Cardiac septum (tissue), 1 donor: ENCODE results near the gene SYT7. TPM values are rescaled to one million over a fixed set of nuclear protein-coding genes. Genes with fewer than 3 reads are reported as not detected.

Experiments
- DNase-seq: peaks from one replicate; pipeline ENCODE4 v3.0.0-alpha.2; 2020; ENCODE audit warnings: low spot score
- intact Hi-C: fragments of 100-400 bp; cut with DNase I; formaldehyde crosslinking; loops from one replicate; pipeline ENCODE4 v1.14.0; 2022
- total RNA-seq: library from RNA; stranded (reverse); fragmentation: NEBNext Ultra II Directional; extraction: Animal tissue kit (Norgen Biotek cat#: 25700); gene quantifications from one replicate; pipeline ENCODE4 v1.2.1, GENCODE V29; 2021
- donor health status: DM: no; HTN: no; CAD: no.

Gene SYT7
- total RNA-seq, 1 donor from 2014 or later: 9.3 TPM

DNA sequence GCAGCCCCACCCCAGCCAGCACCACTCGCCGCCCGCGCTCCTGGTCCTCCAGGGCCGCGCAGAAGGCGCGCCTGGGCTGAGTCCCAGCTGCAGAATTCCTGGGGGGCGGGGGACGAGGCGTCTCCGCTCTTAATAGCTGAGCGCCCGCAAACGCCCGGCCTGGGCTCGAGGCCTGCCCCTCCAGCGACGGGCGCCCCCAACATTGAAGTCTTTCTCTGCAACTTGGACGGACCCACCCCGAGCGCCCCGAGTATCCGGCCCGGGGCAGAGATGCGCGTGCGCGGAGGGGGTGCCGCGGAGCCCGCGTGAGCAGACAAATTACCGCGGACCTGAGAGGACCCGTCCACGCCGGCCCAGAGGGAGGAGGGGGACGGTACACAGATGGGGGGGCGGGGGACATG, 6.7 kb upstream of the SYT7 start:
- intact Hi-C loops: no loop called here
- DNase-seq: no peak

- DNase-seq: no peak
- intact Hi-C loops: no loop called here
Measured at GRCh38 chr11:61586792-61587430, 6.0 kb upstream of the SYT7 start.

DNA sequence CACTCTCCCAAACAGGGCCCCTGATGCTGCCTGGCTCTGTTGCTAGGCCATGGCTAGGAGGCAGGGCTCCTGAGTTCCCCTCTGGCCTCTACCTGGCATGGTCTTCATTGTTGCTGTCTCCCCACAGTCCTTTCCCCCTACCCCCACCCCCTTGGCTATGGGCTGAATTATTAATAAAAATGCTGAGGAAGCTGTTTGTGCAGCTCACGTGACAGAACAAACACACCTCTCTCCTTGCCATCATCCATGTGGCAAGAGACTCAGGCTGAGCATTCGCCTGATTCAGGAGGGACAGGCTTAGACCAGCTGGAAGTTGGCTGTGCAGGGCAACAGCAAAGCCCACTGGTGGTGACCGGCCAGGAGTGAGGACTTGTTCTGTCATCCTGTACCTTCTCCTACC, 4.2 kb upstream of the SYT7 start:
- intact Hi-C loops: no loop called here
- DNase-seq: no peak

- DNase-seq: no peak
- intact Hi-C loops: loop anchor here (2.0 kb wide), 1 partner anchor 45 kb away; no protein-coding TSS in a partner anchor
Measured at GRCh38 chr11:61581931-61582330, 1.1 kb upstream of the SYT7 start.

GRCh38 chr11:61580271-61580888, 496 bp downstream of the SYT7 start:
- intact Hi-C loops: loop anchor here (2.0 kb wide), 1 partner anchor 46 kb away; no protein-coding TSS in a partner anchor
- no peak for DNase-seq

GRCh38 chr11:61579676-61580270, 1.1 kb downstream of the SYT7 start:
- no peak for DNase-seq
- intact Hi-C loops: loop anchor here (2.0 to 5.0 kb wide), 3 partner anchors 47 to 132 kb away; no protein-coding TSS in a partner anchor

DNA sequence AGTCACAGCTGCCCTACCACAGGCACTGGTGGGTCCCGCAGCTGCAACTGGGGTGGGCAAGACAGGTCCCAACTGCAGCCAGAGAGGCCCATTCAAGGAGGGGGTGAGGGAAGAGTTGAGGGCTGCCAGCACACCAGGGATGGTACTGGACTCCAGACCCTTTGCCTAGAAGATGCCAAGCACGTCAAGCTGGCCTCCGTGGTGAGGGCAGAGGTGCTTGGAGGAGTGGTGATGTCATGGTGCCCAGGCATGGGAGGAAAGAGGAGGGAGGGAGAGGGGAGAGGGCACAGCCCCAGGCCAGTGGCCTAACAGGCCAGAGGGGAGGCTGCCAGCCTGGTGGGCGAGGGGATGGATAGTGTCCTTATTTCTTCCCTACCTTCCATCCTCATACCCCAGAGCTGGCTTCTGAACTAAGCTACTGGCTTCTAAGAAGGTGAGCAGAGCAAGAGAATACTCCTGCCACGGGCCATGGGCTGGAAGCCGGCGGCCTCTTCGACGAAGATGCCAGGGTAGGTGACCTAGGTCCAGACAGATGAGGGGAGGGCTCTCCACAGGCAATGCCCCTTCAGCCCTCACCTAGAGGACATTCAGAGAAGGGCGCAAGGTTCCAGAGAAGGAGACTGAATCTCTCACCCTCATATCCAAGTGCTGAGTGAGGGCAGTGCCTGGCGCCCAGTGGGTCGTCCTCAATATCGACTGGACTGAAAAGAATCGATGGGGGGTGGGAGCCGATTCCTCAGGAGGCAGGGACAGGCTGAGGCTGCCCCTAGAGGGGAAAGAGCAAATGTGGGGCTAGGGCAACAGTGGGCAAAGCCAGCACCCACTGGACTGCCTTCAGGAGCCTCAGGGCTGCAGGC, 1.8 kb downstream of the SYT7 start:
- no peak for DNase-seq
- intact Hi-C loops: loop anchor here (5.0 kb wide), 2 partner anchors 102 to 132 kb away; no protein-coding TSS in a partner anchor

DNA sequence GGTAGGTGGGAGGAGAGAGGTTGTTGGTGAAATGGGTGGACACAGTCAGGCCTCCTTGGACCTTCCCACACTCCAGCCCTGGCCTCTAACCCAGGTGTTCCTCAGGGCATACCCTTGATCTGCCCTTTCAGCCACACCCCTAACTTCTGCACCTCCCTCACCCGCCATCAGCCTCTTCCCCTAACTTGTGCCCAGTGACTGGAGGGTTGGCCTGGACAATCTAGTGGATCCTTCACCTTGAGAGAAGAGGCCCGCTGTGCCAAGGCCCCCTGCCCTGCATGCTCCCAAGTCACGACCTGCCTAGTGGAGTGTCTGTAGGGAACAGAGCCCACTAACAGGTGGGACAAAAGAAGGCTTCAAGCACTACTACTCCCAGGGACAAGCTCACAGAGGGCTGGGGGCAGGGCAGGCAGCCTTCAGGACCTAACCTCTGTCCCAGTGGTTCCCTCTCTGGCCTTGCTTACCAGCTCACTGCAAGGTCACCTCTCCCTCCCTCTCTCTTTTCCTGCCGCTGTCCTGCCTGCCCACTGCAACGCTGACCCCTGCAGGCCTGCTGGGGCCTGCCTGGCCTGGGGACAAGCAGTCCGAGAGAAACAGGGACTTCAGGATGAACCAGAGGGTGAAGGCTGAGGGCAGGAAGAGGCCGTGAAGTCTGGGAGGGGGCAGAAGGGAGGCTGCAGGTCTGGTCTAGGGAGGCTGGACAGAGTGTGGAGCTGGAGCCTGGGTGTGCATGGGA, 3.3 kb downstream of the SYT7 start:
- DNase-seq: no peak
- intact Hi-C loops: loop anchor here (2.0 to 5.0 kb wide), 3 partner anchors 45 to 130 kb away; no protein-coding TSS in a partner anchor

- DNase-seq: peak; percentile 78
- intact Hi-C loops: loop anchor here (2.0 to 5.0 kb wide), 3 partner anchors 43 to 129 kb away; no protein-coding TSS in a partner anchor
Measured at GRCh38 chr11:61575886-61576861, 4.7 kb downstream of the SYT7 start.

DNA sequence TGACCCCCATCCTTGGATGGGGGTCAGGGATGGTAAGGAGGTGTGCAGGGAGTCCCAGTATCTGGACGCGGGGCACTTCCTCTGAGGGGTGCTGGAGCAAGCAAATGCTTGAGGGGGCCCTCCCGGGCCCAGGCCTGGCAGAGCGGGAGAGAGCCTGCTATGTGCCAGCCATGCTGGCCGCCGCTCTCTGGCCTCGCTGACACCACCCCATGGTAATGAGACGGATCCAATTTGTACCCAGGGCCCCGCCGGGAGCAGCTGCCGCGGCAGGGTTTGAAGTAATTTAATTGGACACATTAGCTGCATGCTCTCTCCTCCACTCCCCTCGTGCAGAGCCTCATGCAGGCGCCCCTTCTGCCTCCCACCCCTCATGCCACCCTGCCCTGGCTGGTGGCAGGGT, 6.3 kb downstream of the SYT7 start:
- intact Hi-C loops: loop anchor here (5.0 kb wide), 2 partner anchors 97 to 127 kb away; no protein-coding TSS in a partner anchor

DNA sequence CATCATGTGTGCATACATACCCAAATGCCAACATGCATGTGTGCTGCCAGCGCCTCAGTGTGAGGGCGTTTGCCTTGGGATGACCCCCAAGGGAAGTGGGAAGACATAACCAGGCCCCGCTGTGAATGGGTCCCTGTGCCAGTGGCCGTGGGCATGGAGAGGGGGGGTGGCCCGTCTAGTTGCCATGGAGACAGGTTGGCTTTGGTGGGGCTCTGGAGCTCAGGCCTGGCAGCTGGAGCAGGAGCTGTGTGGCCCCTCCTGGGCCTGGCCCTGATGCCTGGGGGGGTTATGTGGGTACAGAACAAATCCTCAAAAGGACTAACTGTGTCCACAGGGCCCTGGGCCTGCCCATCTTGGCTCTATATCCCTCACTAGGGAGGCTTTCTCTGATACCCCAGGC, 8.0 kb downstream of the SYT7 start:
- intact Hi-C loops: no loop called here
- DNase-seq: no peak

More for the DNA sequence above, 6.3 kb downstream of the SYT7 start:
- DNase-seq: no peak

GRCh38 chr11:61571869-61572268, 9.0 kb downstream of the SYT7 start:
- intact Hi-C loops: no loop called here
- DNase-seq: no peak

DNA sequence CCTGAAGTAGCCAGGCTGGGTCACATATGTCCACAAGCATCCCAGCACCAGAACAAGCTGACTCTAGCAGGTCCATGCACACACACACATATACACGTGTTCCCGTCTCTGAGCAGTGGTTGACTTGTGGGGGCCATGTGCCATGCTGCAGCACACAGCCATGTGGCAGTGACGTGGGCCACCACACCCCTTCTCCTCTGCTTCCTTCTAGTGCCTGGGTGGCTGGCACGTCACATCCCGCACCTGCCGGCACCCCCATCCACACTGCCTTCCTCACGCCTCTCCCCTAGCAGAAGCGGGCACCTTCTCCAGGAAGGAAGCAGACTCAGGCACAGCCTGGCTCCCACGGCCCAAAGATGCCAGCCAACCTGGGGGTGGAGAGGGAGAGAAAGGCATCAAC, 9.5 kb downstream of the SYT7 start:
- no peak for DNase-seq
- intact Hi-C loops: no loop called here

DNA sequence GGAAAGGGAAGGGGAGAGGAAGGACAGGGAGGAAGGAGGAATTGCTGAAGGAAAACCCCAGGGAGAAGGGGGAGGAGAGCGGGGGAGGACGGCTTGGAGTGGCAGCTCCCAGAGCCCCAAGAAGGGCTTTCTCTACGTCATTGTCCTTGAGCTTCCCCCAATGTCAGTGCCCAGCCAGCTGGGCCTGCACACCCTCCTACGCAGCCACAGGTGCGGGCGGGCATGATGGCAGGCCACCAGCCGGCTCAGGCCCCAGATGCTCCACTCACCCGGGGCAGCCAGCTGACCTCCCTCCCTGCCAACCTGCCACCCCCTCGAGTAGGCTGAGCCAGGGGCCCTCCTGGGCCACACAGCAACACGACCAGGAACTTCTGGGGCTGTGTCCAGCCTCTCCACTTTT, 11.2 kb downstream of the SYT7 start:
- intact Hi-C loops: no loop called here
- no peak for DNase-seq

DNA sequence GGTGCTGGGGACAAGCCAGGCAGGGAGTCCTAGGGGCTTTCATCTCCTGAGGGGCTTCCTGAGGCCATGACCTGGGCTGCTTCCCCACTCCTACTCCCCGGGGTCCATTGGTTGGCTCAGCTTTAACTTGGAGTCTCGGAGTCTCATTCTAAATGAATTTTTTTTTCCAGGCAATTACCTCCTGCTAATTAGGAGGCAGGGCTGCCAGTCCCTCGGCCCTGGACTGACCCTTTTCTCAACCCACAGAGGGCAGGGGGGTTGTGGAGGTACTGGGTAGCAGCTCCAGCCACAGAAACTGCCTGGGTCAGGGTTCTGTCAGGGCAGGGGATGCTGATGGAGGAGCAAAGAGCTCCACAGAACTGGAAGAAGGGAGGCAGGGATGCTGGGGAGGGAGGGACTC, 11.9 kb downstream of the SYT7 start:
- intact Hi-C loops: no loop called here
- DNase-seq: no peak

DNA sequence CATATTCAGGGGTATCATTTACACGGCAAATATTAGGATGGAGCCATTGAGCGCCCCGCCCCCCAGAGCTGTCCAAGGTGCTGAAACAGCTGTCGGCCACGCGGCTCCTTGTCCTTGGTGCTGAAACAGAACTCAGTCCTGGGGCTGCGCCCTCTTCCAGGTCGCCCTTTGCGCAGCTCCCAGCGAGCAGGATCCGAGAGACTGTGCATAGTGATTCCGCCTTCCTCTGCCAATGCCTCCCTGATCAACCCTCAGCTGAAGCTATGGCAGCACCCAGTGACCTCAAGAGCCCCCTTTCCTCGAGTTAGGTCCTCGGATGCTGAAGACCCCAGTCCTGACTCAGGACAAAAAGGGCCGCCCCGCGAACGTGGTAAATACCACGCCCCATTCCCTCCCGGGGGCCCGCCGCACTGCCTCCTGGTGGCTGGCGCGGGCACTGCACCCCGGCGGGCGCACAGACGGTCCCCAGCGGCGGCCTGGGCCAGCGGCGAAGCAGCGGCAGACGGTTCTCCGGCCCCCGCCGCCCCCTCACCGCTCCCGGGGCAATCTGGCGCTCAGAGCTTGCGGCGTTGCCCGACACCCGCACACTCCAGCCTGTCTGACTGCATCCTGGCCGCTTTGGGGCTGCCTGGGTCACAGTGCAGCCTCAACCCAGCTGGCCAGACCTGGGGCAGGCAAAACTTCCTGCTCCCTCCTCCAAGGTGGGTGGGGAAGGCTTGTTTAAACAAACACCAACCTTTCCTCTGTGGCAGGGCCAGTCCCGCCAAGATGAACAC, 13.4 kb downstream of the SYT7 start:
- intact Hi-C loops: no loop called here
- DNase-seq: peak; percentile 87
